ENCODE measurements around the gene DTYMK.

DNA sequence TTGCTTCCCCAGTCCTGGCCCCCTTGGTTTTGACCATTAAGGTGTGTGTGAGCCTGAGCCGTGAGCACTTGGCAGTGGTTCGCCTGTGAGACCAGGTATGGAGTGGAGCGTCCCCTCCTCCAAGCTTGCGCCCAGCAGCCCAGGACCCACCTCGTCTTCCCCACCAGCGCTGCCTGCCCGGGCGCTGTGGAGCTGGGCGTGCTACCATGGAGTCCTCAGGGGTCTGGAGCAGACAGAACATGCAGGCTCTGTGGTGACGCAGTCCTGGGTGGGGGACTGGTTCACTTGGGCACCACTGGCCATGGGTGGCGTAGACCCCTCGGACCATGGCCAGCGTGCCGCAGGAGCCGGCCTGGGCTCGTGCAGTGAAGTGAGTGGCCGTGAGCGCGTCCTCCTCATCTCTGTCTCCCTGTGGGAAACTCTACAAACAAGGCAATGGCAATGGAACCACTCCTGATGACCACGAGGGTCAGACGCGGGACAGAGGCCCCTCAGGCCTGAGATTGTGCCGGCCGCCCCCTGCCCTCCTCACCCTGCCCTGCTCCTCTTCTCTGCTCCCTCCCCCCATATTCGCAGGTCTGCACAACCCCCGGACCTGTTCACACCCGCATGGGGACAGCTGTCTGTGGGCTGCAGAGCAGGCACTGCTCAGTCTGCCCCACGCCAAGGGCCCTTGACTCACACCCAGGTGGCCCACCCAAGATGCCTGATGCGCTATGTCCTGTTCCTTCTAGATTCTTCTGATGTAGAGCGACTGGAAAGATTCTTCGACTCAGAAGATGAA lies 15.0 kb downstream of the DTYMK start:
- TF ChIP-seq, protein P1, sequence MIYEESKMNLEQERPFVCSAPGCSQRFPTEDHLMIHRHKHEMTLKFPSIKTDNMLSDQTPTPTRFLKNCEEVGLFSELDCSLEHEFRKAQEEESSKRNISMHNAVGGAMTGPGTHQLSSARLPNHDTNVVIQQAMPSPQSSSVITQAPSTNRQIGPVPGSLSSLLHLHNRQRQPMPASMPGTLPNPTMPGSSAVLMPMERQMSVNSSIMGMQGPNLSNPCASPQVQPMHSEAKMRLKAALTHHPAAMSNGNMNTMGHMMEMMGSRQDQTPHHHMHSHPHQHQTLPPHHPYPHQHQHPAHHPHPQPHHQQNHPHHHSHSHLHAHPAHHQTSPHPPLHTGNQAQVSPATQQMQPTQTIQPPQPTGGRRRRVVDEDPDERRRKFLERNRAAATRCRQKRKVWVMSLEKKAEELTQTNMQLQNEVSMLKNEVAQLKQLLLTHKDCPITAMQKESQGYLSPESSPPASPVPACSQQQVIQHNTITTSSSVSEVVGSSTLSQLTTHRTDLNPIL (CRISPR knock-in tag; IDR thresholded peaks at IDR 0.05; ENCODE audit: low read depth): no peak
- TF ChIP-seq ARNTL (CRISPR knock-in tag; IDR thresholded peaks at IDR 0.05; ENCODE audit: borderline replicate concordance, low read depth) (no peak), OSR1 (CRISPR knock-in tag; IDR thresholded peaks at IDR 0.05) (no peak), ZNF8 (CRISPR knock-in tag; IDR thresholded peaks at IDR 0.05) (no peak)
- TF ChIP-seq, protein P2, sequence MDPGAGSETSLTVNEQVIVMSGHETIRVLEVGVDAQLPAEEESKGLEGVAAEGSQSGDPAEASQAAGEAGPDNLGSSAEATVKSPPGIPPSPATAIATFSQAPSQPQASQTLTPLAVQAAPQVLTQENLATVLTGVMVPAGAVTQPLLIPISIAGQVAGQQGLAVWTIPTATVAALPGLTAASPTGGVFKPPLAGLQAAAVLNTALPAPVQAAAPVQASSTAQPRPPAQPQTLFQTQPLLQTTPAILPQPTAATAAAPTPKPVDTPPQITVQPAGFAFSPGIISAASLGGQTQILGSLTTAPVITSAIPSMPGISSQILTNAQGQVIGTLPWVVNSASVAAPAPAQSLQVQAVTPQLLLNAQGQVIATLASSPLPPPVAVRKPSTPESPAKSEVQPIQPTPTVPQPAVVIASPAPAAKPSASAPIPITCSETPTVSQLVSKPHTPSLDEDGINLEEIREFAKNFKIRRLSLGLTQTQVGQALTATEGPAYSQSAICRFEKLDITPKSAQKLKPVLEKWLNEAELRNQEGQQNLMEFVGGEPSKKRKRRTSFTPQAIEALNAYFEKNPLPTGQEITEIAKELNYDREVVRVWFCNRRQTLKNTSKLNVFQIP (CRISPR knock-in tag; IDR thresholded peaks at IDR 0.05; ENCODE audit: borderline replicate concordance, low read depth): no peak
- TF ChIP-seq, protein P3, sequence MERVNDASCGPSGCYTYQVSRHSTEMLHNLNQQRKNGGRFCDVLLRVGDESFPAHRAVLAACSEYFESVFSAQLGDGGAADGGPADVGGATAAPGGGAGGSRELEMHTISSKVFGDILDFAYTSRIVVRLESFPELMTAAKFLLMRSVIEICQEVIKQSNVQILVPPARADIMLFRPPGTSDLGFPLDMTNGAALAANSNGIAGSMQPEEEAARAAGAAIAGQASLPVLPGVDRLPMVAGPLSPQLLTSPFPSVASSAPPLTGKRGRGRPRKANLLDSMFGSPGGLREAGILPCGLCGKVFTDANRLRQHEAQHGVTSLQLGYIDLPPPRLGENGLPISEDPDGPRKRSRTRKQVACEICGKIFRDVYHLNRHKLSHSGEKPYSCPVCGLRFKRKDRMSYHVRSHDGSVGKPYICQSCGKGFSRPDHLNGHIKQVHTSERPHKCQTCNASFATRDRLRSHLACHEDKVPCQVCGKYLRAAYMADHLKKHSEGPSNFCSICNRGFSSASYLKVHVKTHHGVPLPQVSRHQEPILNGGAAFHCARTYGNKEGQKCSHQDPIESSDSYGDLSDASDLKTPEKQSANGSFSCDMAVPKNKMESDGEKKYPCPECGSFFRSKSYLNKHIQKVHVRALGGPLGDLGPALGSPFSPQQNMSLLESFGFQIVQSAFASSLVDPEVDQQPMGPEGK (CRISPR knock-in tag; IDR thresholded peaks at IDR 0.05; ENCODE audit: borderline replicate concordance): no peak
- TF ChIP-seq, protein P4, sequence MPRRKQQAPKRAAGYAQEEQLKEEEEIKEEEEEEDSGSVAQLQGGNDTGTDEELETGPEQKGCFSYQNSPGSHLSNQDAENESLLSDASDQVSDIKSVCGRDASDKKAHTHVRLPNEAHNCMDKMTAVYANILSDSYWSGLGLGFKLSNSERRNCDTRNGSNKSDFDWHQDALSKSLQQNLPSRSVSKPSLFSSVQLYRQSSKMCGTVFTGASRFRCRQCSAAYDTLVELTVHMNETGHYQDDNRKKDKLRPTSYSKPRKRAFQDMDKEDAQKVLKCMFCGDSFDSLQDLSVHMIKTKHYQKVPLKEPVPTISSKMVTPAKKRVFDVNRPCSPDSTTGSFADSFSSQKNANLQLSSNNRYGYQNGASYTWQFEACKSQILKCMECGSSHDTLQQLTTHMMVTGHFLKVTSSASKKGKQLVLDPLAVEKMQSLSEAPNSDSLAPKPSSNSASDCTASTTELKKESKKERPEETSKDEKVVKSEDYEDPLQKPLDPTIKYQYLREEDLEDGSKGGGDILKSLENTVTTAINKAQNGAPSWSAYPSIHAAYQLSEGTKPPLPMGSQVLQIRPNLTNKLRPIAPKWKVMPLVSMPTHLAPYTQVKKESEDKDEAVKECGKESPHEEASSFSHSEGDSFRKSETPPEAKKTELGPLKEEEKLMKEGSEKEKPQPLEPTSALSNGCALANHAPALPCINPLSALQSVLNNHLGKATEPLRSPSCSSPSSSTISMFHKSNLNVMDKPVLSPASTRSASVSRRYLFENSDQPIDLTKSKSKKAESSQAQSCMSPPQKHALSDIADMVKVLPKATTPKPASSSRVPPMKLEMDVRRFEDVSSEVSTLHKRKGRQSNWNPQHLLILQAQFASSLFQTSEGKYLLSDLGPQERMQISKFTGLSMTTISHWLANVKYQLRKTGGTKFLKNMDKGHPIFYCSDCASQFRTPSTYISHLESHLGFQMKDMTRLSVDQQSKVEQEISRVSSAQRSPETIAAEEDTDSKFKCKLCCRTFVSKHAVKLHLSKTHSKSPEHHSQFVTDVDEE (CRISPR knock-in tag; IDR thresholded peaks at IDR 0.05): no peak
